Measurements from ENCODE around the gene KISS1.
A peak's percentile ranks its signal among the peaks of the same experiment; 100 is the strongest.

Gene KISS1

GRCh38 chr1:204232526-204232925 is 36.2 kb upstream of the KISS1 start:
- no peak overlapping the region for H3K4me3 ChIP-seq (ENCODE audit: control insufficient read depth, low read depth, low read length)
- TF ChIP-seq CTCF (conservative IDR thresholded peaks at IDR 0.05; ENCODE audit: control insufficient read depth, insufficient read depth, low read depth, low read length) = no peak
- DNase-seq (ENCODE audit: low read depth) = peak; percentile 69

- no peak for DNase-seq (ENCODE audit: low read depth)
- H3K4me3 ChIP-seq (ENCODE audit: control insufficient read depth, low read depth, low read length) = no peak overlapping the region
- TF ChIP-seq CTCF (conservative IDR thresholded peaks at IDR 0.05; ENCODE audit: control insufficient read depth, insufficient read depth, low read depth, low read length) = no peak
Observed at GRCh38 chr1:204230211-204230610, 33.9 kb upstream of the KISS1 start.

- no peak for DNase-seq (ENCODE audit: low read depth)
- no peak for TF ChIP-seq CTCF (conservative IDR thresholded peaks at IDR 0.05; ENCODE audit: control insufficient read depth, insufficient read depth, low read depth, low read length)
- no peak overlapping the region for H3K4me3 ChIP-seq (ENCODE audit: control insufficient read depth, low read depth, low read length)
Observed at GRCh38 chr1:204228896-204229295, 32.6 kb upstream of the KISS1 start.

GRCh38 chr1:204227996-204228785 is 31.9 kb upstream of the KISS1 start:
- no peak for TF ChIP-seq CTCF (conservative IDR thresholded peaks at IDR 0.05; ENCODE audit: control insufficient read depth, insufficient read depth, low read depth, low read length)
- DNase-seq (ENCODE audit: low read depth) = no peak
- H3K4me3 ChIP-seq (ENCODE audit: control insufficient read depth, low read depth, low read length) = no peak overlapping the region

- no peak for TF ChIP-seq CTCF (conservative IDR thresholded peaks at IDR 0.05; ENCODE audit: control insufficient read depth, insufficient read depth, low read depth, low read length)
- DNase-seq (ENCODE audit: low read depth) = no peak
- H3K4me3 ChIP-seq (ENCODE audit: control insufficient read depth, low read depth, low read length) = no peak overlapping the region
Observed at GRCh38 chr1:204227351-204227750, 31.1 kb upstream of the KISS1 start.

- no peak overlapping the region for H3K4me3 ChIP-seq (ENCODE audit: control insufficient read depth, low read depth, low read length)
- TF ChIP-seq CTCF (conservative IDR thresholded peaks at IDR 0.05; ENCODE audit: control insufficient read depth, insufficient read depth, low read depth, low read length) = no peak
- no peak for DNase-seq (ENCODE audit: low read depth)
Observed at GRCh38 chr1:204225841-204226735, 29.8 kb upstream of the KISS1 start.
